HepG2 (cell line): ENCODE results near the gene MFAP5.

Experiments used
- CTCF ChIP-seq: sonication (generic); formaldehyde crosslinking; IDR thresholded peaks from 2 replicates; pipeline ENCODE4 v1.5.0; 2020; ENCODE audit warnings: mild to moderate bottlenecking, missing genetic modification reagents, moderate library complexity
- SETDB1 ChIP-seq: sonication (generic); formaldehyde crosslinking; IDR thresholded peaks from 2 replicates; pipeline ENCODE4 v1.5.1; 2020; ENCODE audit warnings: missing genetic modification reagents, mild to moderate bottlenecking, borderline replicate concordance
- ZNF138 ChIP-seq: sonication (generic); formaldehyde crosslinking; IDR thresholded peaks from 2 replicates; pipeline ENCODE4 v1.5.0; 2020; ENCODE audit warnings: mild to moderate bottlenecking, low read depth, missing genetic modification reagents

- TF ChIP-seq SETDB1 (CRISPR knock-in tag) (no peak), ZNF138 (no peak), CTCF (no peak)
Observed at GRCh38 chr12:8637666-8638065, 25.0 kb downstream of the MFAP5 start.
